SHP77 (cell line): ENCODE data around the gene SUFU.
"Not testable (repeated sequence)": the region's sequence is repeated elsewhere in the genome, so short reads cannot be mapped to it uniquely, and the experiment has no call there.

Source experiments
- DNase-seq, 2 experiments: peaks; one replicate each; lab custom pipeline; 2025; lab: John Stamatoyannopoulos, UW

Gene SUFU

GRCh38 chr10:102503264-102504178 is at the start of gene SUFU:
Gene SUFU (plus strand): TSS chr10:102503972. CDS start chr10:102504153, 181 bp downstream.
- peak; percentile 97 to 98 for DNase-seq

- DNase-seq = not testable (repeated sequence)
These were observed 48.9 kb upstream of the SUFU start for GRCh38 chr10:102454662-102455487.

- no peak for DNase-seq
These were observed 47.8 kb upstream of the SUFU start for GRCh38 chr10:102455893-102456471.

GRCh38 chr10:102457591-102458150 is 46.1 kb upstream of the SUFU start:
- DNase-seq = no peak

- no peak for DNase-seq
These were observed 45.1 kb upstream of the SUFU start for GRCh38 chr10:102458656-102459055.

GRCh38 chr10:102460836-102461186 is 43.0 kb upstream of the SUFU start:
- peak; percentile 58 to 61 for DNase-seq

GRCh38 chr10:102461187-102462054 is 42.4 kb upstream of the SUFU start:
- peak; percentile 79 to 95 for DNase-seq

- no peak for DNase-seq
These were observed 41.2 kb upstream of the SUFU start for GRCh38 chr10:102462512-102463054.

GRCh38 chr10:102463983-102464382 is 39.8 kb upstream of the SUFU start:
- no peak for DNase-seq

- no peak for DNase-seq
These were observed 38.3 kb upstream of the SUFU start for GRCh38 chr10:102465466-102465865.

GRCh38 chr10:102467318-102467717 is 36.5 kb upstream of the SUFU start:
- DNase-seq = no peak

- no peak for DNase-seq
These were observed 35.8 kb upstream of the SUFU start for GRCh38 chr10:102467971-102468438.

- DNase-seq = no peak
These were observed 35.1 kb upstream of the SUFU start for GRCh38 chr10:102468683-102469082.

- no peak for DNase-seq
These were observed 32.9 kb upstream of the SUFU start for GRCh38 chr10:102470579-102471546.

GRCh38 chr10:102473445-102474331 is 30.1 kb upstream of the SUFU start:
- no peak for DNase-seq

- no peak for DNase-seq
These were observed 28.2 kb upstream of the SUFU start for GRCh38 chr10:102475451-102476040.

- DNase-seq = no peak
These were observed 27.2 kb upstream of the SUFU start for GRCh38 chr10:102476466-102477141.

GRCh38 chr10:102479651-102480050 is 24.1 kb upstream of the SUFU start:
- DNase-seq = no peak
